ENCODE data around the gene HDAC8.
"Not testable (repeated sequence)": the region's sequence is repeated elsewhere in the genome, so short reads cannot be mapped to it uniquely, and the experiment has no call there.

The HDAC8 gene

GRCh38 chrX:72460715-72461114, 111.9 kb downstream of the HDAC8 start:
- H3K9ac ChIP-seq (ENCODE audit: low read depth, low read length), result no peak overlapping the region
- H3K4me3 ChIP-seq (ENCODE audit: low read length), result no peak overlapping the region
- H3K27me3 ChIP-seq (ENCODE audit: insufficient read depth, low read length), result no peaks in the 10 kb centered on the region
- 96% methylated on average over 1 of the region's 1 CpG for WGBS
- H3K36me3 ChIP-seq (ENCODE audit: insufficient read depth, low read length), result peaks cover 14% of the 10 kb centered on the region
- no peak overlapping the region for H3K27ac ChIP-seq (ENCODE audit: low read depth, low read length)
- H3K4me1 ChIP-seq (ENCODE audit: insufficient read depth, low read length), result no peaks in the 10 kb centered on the region
- H3K9me3 ChIP-seq (ENCODE audit: insufficient read depth, low read depth, low read length), result no peaks in the 10 kb centered on the region

- H3K9ac ChIP-seq (ENCODE audit: low read depth, low read length); H3K27me3 ChIP-seq (ENCODE audit: insufficient read depth, low read length); H3K9me3 ChIP-seq (ENCODE audit: insufficient read depth, low read depth, low read length); H3K27ac ChIP-seq (ENCODE audit: low read depth, low read length); H3K36me3 ChIP-seq (ENCODE audit: insufficient read depth, low read length); H3K4me1 ChIP-seq (ENCODE audit: insufficient read depth, low read length); H3K4me3 ChIP-seq (ENCODE audit: low read length): not testable (repeated sequence)
- WGBS, result 100% methylated on average over 1 of the region's 1 CpG
Observed at GRCh38 chrX:72449034-72449433, 123.6 kb downstream of the HDAC8 start.

- not testable (repeated sequence) for H3K36me3 ChIP-seq (ENCODE audit: insufficient read depth, low read length); H3K4me3 ChIP-seq (ENCODE audit: low read length); H3K4me1 ChIP-seq (ENCODE audit: insufficient read depth, low read length); H3K27ac ChIP-seq (ENCODE audit: low read depth, low read length); H3K9me3 ChIP-seq (ENCODE audit: insufficient read depth, low read depth, low read length); H3K9ac ChIP-seq (ENCODE audit: low read depth, low read length); H3K27me3 ChIP-seq (ENCODE audit: insufficient read depth, low read length)
- WGBS, result 92% methylated on average over 15 of the region's 16 CpGs
Observed at GRCh38 chrX:72440764-72441163, 131.9 kb downstream of the HDAC8 start.

GRCh38 chrX:72436010-72436409, 136.6 kb downstream of the HDAC8 start:
- Histone ChIP-seq H3K27ac (ENCODE audit: low read depth, low read length) (no peak overlapping the region), H3K36me3 (ENCODE audit: insufficient read depth, low read length) (no peaks in the 10 kb centered on the region), H3K9ac (ENCODE audit: low read depth, low read length) (no peak overlapping the region), H3K27me3 (ENCODE audit: insufficient read depth, low read length) (no peaks in the 10 kb centered on the region), H3K4me1 (ENCODE audit: insufficient read depth, low read length) (no peaks in the 10 kb centered on the region), H3K4me3 (ENCODE audit: low read length) (no peak overlapping the region), H3K9me3 (ENCODE audit: insufficient read depth, low read depth, low read length) (no peaks in the 10 kb centered on the region)

GRCh38 chrX:72430405-72430968, 142.2 kb downstream of the HDAC8 start:
- H3K9ac ChIP-seq (ENCODE audit: low read depth, low read length), result no peak overlapping the region
- WGBS, result 92% methylated on average over 2 of the region's 4 CpGs
- no peaks in the 10 kb centered on the region for H3K36me3 ChIP-seq (ENCODE audit: insufficient read depth, low read length)
- H3K4me1 ChIP-seq (ENCODE audit: insufficient read depth, low read length), result no peaks in the 10 kb centered on the region
- no peak overlapping the region for H3K27ac ChIP-seq (ENCODE audit: low read depth, low read length)
- no peak overlapping the region for H3K4me3 ChIP-seq (ENCODE audit: low read length)
- no peaks in the 10 kb centered on the region for H3K9me3 ChIP-seq (ENCODE audit: insufficient read depth, low read depth, low read length)
- no peaks in the 10 kb centered on the region for H3K27me3 ChIP-seq (ENCODE audit: insufficient read depth, low read length)

- Histone ChIP-seq H3K27me3 (ENCODE audit: insufficient read depth, low read length) (no peaks in the 10 kb centered on the region), H3K4me3 (ENCODE audit: low read length) (no peak overlapping the region), H3K4me1 (ENCODE audit: insufficient read depth, low read length) (no peaks in the 10 kb centered on the region), H3K36me3 (ENCODE audit: insufficient read depth, low read length) (no peaks in the 10 kb centered on the region; the same call in 1 of the 2 replicates), H3K27ac (ENCODE audit: low read depth, low read length) (no peak overlapping the region), H3K9me3 (ENCODE audit: insufficient read depth, low read depth, low read length) (no peaks in the 10 kb centered on the region), H3K9ac (ENCODE audit: low read depth, low read length) (no peak overlapping the region)
Observed at GRCh38 chrX:72421797-72422196, 150.8 kb downstream of the HDAC8 start.

- H3K4me3 ChIP-seq (ENCODE audit: low read length), result no peak overlapping the region
- H3K27me3 ChIP-seq (ENCODE audit: insufficient read depth, low read length), result no peaks in the 10 kb centered on the region
- H3K9ac ChIP-seq (ENCODE audit: low read depth, low read length), result no peak overlapping the region
- H3K36me3 ChIP-seq (ENCODE audit: insufficient read depth, low read length), result no peaks in the 10 kb centered on the region
- no peak overlapping the region for H3K27ac ChIP-seq (ENCODE audit: low read depth, low read length)
- 88% methylated on average over 1 of the region's 1 CpG for WGBS
- no peaks in the 10 kb centered on the region for H3K9me3 ChIP-seq (ENCODE audit: insufficient read depth, low read depth, low read length)
- H3K4me1 ChIP-seq (ENCODE audit: insufficient read depth, low read length), result no peaks in the 10 kb centered on the region
Observed at GRCh38 chrX:72409993-72410392, 162.7 kb downstream of the HDAC8 start.

GRCh38 chrX:72408885-72409284, 163.8 kb downstream of the HDAC8 start:
- 95% methylated on average over 2 of the region's 2 CpGs for WGBS

GRCh38 chrX:72405136-72405535, 167.5 kb downstream of the HDAC8 start:
- H3K27me3 ChIP-seq (ENCODE audit: insufficient read depth, low read length); H3K4me3 ChIP-seq (ENCODE audit: low read length): not testable (repeated sequence)
- 78% methylated on average over 1 of the region's 2 CpGs for WGBS

More at GRCh38 chrX:72408885-72409284, 163.8 kb downstream of the HDAC8 start:
- Histone ChIP-seq H3K27me3 (ENCODE audit: insufficient read depth, low read length) (no peaks in the 10 kb centered on the region), H3K4me3 (ENCODE audit: low read length) (no peak overlapping the region), H3K36me3 (ENCODE audit: insufficient read depth, low read length) (no peaks in the 10 kb centered on the region), H3K9me3 (ENCODE audit: insufficient read depth, low read depth, low read length) (no peaks in the 10 kb centered on the region), H3K4me1 (ENCODE audit: insufficient read depth, low read length) (no peaks in the 10 kb centered on the region), H3K27ac (ENCODE audit: low read depth, low read length) (no peak overlapping the region), H3K9ac (ENCODE audit: low read depth, low read length) (no peak overlapping the region)

GRCh38 chrX:72402614-72403013, 170.0 kb downstream of the HDAC8 start:
- Histone ChIP-seq H3K4me1 (ENCODE audit: insufficient read depth, low read length) (no peaks in the 10 kb centered on the region), H3K9ac (ENCODE audit: low read depth, low read length) (no peak overlapping the region), H3K27ac (ENCODE audit: low read depth, low read length) (no peak overlapping the region), H3K9me3 (ENCODE audit: insufficient read depth, low read depth, low read length) (no peaks in the 10 kb centered on the region), H3K4me3 (ENCODE audit: low read length) (no peak overlapping the region), H3K36me3 (ENCODE audit: insufficient read depth, low read length) (no peaks in the 10 kb centered on the region), H3K27me3 (ENCODE audit: insufficient read depth, low read length) (no peaks in the 10 kb centered on the region)

More at GRCh38 chrX:72405136-72405535, 167.5 kb downstream of the HDAC8 start:
- not testable (repeated sequence) for H3K4me1 ChIP-seq (ENCODE audit: insufficient read depth, low read length); H3K36me3 ChIP-seq (ENCODE audit: insufficient read depth, low read length); H3K9ac ChIP-seq (ENCODE audit: low read depth, low read length); H3K9me3 ChIP-seq (ENCODE audit: insufficient read depth, low read depth, low read length); H3K27ac ChIP-seq (ENCODE audit: low read depth, low read length)

- Histone ChIP-seq H3K9me3 (ENCODE audit: insufficient read depth, low read depth, low read length) (no peaks in the 10 kb centered on the region), H3K27me3 (ENCODE audit: insufficient read depth, low read length) (no peaks in the 10 kb centered on the region), H3K9ac (ENCODE audit: low read depth, low read length) (no peak overlapping the region), H3K4me3 (ENCODE audit: low read length) (no peak overlapping the region), H3K27ac (ENCODE audit: low read depth, low read length) (no peak overlapping the region), H3K4me1 (ENCODE audit: insufficient read depth, low read length) (peaks cover 14% of the 10 kb centered on the region), H3K36me3 (ENCODE audit: insufficient read depth, low read length) (no peaks in the 10 kb centered on the region)
Observed at GRCh38 chrX:72399816-72400215, 172.8 kb downstream of the HDAC8 start.

GRCh38 chrX:72396117-72396516, 176.5 kb downstream of the HDAC8 start:
- Histone ChIP-seq H3K27me3 (ENCODE audit: insufficient read depth, low read length) (no peaks in the 10 kb centered on the region), H3K4me3 (ENCODE audit: low read length) (no peak overlapping the region), H3K9ac (ENCODE audit: low read depth, low read length) (no peak overlapping the region), H3K9me3 (ENCODE audit: insufficient read depth, low read depth, low read length) (no peaks in the 10 kb centered on the region), H3K27ac (ENCODE audit: low read depth, low read length) (no peak overlapping the region), H3K36me3 (ENCODE audit: insufficient read depth, low read length) (no peaks in the 10 kb centered on the region), H3K4me1 (ENCODE audit: insufficient read depth, low read length) (peaks cover 32% of the 10 kb centered on the region)
- WGBS, result 69% methylated on average over 1 of the region's 1 CpG

All from HUES64 (cell line).